ENCODE results near the gene MBD3L2.

DNA sequence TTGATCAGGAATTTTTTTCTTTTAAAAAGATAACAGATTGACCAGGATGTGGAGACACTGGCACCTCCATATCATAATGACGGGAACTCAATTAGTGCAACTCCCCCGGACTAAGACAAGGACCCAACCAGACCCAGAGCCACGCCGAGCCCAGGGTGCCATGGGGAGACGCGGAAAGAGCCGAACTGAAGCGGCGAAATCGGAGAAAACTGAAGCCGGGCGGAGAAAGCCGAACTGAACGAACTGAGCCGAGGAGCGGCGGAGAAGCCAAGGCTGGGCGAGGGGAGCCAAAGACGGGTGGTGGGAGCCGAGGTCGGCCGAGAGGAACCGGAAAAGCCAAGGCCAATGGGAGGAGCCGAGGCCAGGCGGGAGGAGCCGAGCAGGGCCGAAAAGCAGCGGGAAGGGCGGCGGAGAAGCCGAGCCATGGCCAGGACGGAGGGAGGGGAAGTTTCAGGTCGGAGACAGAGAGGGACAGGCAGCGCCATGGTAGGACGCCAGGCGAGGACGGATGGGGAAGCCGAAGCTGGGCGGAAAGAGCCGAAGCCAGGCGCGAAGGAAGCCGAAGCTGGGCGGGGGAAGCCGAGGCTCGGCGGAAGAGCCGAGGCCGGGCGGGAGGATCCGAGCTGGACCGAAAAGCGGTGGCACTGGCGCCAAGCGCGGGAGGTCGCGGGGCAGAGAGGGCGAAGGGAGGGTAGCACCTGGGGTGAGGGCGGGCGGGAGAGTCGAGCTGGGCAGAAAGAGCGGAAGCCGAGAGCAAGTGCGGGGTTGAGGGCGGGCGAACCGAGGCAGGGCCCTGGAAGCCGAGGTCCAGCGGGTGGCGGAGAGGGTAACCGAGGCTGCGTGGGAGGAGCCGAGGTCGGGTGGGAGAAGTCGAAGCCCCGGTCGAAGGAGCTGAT, 49.8 kb downstream of the MBD3L2 start:
- no peak for TF ChIP-seq CTCF (IDR thresholded peaks at IDR 0.05)
- no peak for TF ChIP-seq POLR2A (IDR thresholded peaks at IDR 0.05)
- peak in 2 of 3 donors; percentile 12 to 44 for TF ChIP-seq POLR2AphosphoS5 (IDR thresholded peaks at IDR 0.05)
